GM19455 (cell line): ENCODE results near the gene CCDC33.

Experiments
- ATAC-seq: cut with Tn5 transposase; IDR thresholded peaks from one replicate; pipeline ENCODE4 v1.9.1; 2021; ENCODE audit not compliant: unreplicated experiment

CCDC33 gene

DNA sequence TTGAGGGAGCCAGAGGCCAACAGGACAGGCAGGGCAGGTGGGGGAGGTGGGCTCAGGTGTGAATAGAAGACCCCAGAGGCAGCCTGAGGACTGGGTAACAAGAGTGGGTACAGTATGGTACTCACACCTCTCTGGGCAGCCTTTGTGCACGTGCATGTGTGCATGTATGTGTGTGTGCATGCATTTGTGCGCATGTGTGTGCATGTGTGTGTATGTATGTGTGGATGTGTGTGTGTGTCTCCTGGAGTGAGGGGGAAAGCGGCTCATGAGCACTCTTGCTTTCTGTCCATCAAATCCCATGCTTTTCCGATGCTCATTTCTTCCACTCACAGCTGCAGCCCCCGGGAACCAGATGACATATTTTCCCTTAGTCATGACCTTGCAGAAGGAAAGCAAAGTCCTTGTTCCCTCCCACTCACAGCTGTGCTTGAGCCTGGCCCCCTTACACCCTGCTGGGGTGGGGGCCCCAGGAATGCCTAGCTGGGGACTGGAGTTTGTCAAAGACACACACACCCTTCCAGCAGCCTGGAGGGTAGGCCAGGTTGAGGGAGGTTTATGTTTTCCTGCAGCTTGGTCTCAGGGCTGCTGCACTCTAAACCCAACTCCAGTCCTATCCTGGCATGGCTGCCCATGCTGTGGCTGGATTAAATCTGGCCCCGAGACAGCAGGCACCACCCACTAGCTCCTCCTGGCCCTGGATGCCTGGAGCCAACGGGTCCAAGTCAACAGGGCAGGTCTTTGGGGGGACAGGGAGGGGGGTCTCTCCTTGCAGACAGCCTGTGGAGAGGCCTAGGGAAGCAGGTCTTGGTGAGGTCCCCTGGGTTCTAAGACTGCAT, 22.5 kb downstream of the CCDC33 start:
- no peak for ATAC-seq

- ATAC-seq = no peak
These were observed 23.1 kb downstream of the CCDC33 start for GRCh38 chr15:74259292-74259648.

DNA sequence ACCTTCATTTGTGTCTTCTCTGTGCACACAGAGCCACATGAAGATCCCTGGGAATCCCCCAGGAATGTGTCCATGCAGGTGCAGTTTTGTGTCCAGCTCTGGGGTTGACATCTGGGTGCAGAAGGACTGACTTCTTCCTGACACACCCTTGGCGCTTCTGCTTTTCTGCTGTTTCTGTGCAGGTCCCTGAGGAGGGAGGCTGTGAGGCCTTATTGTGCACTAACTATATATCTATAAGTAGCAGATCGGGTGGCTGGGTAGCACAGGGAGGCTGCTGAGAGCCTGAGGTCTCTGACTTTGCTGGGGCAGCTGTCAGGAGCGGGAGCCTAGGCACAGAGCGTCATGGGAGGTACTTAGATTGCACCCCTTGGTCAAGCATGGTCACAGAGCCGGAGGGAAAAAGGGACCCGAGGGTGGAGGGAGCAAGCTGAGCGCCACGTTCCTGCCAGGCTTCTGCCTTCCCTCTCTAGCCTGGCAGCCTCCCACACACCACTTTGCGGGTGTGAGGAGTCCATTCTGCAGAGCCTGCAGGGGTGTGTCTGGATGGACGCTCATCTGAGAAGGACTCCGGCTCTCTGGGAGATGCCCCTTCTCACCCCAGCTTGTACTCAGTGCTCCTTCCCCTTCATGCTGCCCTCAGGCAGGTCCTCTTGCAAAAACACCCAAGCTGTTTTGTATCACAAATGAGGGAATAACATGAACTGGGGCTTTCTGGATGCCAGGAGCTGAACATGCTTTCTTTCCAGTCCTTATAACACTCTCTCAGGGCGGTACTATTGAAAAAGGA, 23.9 kb downstream of the CCDC33 start:
- ATAC-seq = no peak

DNA sequence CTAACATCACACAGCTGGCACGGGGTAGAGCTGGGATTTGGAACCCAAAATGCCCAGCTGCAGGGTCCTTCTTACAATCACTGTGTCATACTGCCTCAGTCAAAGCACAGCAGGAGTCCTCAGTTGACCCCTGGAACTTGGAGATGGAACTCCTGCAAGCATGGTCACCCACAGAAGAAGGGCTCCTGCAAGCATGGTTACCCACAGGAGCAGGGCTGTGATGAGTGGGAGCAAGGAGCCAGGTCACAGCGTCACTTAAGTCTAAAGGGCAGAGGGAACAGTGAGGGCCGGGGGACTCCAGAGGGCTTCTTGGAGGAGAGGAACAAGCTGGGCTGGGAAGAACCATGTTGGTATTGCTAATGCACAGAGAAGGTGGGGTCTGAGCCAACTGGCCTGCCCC, 24.9 kb downstream of the CCDC33 start:
- no peak for ATAC-seq

DNA sequence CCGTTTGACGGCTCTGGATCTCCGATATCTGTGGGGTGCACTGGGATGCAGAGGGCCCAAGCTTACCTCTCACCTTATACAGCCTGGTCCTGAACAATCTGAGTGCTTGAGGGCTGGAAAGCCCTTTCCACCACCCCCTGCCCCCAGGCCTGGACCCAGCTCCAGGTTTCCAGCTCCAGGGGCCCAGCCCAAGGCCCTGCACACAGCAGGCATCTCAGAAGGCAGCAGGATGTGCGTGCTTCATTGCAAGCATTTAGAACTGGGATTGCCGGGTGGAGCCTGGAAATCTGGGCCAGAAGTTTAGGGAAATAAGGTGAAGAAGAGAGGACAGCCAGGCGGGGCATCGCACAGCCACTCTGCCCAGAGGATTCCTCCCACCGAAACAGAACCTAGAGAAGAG, 25.6 kb downstream of the CCDC33 start:
- ATAC-seq = no peak

- no peak for ATAC-seq
These were observed 26.0 kb downstream of the CCDC33 start for GRCh38 chr15:74262151-74262550.

DNA sequence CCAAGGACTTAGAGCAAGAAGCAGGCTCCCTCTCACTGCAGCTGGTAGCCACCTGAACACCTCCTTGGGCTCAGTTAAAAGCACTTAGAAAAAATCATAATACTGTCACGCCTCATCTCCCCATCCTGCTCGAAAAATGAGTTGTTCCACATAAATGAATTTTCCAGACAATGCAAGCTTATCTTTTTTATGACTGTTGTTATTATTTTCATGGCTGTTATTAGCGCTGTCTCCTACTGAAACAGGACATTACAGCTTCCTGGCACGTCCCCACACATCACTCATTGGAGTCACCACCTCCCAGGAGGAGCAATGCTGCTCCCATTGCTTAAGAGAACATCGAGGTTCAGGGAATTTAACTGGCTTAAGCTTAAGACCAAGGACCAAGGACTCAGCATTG, 26.5 kb downstream of the CCDC33 start:
- ATAC-seq = no peak

- ATAC-seq = no peak
These were observed 27.3 kb downstream of the CCDC33 start for GRCh38 chr15:74263466-74263865.

DNA sequence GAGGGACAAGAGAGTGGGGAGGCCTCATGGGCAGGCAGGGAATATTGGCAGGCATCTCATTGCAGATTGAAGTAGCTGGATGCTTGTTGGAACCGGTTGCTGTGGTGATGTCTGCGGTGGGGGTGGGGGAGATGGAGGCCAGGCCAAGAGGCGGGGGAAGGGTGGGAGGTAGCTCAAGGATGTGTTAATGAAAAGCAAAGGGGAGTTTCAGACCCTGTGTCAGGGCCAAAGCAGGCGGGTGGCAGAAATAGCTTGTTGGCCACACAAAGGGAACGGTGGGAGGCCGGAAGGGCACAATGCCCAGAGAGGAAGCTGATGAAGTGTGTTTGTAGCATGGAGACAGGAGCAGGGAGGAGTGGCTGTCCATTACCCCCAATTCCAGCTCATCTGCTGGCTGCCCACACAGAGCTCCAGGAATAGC, 28.0 kb downstream of the CCDC33 start:
- ATAC-seq = no peak

DNA sequence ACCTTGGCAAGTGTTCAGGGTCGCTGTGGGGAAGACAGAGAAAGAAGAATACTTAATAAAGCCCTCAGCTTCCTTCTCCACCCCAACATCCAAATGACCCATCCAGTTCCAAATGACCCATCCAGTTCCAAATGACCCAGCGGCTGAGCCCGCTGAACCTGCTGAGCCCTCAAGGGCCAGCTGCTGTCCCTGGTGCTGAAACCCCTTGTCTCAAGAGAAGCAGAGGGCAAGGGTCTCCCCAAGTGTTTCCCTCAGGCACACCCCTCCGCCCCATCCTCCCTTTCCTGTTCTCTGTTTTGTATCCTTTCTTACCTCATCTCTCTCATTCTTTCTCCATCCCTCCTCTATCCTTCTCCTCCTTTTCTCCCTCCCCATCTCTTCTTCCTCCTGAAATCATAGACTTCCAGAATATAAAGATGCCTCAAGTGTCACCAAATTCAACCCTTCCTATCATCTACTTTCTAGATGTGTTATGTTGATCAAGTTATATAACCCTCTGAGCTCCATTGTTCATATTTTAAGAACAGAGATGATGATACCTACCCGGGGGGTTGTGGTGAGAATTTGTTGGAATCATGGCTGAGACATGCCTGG, 29.0 kb downstream of the CCDC33 start:
- ATAC-seq = no peak

DNA sequence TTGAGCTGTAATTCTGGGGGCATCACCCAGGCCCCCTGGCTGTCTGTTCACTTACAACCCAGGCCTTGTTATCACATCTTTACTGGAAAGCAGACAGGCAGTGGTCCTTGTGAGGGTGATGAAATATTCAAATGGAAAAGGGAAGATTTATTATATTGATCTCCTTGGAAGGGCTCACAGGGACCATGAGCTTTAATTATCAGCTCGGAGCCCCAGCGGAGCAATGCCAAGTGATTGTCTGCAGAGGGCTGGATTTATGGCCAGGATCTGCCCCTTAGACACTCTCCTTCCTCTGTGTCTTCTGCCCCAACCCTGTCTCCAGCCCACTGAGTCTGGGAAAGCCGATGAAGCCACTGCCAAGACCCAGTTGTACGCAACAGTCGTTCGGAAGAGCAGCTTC, 31.9 kb downstream of the CCDC33 start:
- ATAC-seq = no peak

DNA sequence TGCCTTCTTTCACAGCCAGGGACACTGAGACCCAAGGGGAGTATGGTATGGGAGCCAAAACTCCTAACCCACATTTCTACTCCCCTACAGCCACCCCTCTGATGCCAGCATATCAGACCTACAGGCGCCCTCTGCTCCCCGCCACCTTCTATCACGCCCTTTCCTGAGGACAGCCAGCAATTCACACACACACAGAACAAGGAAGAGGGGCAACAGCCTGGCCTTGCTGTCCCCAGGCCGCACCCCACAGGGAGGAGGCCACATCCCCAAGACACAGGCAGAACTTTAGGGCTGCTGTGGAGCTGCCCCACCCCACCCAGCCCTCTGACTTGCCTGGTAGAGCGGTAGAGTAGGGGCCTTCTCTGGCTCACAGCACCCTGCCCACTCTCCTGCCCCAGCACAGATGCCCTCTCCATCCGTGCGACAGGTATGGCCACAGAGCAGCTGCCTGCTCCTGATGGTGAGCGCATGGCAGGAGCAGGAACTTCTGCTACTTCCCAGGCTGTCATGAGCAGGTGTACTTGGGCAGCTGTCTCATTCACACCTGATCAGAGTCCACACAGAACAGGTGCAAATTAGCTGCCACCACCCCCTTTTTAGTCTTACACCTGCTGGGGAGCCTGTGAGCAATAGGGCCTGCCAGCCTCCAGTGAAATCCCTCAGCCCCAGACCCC, 33.4 kb downstream of the CCDC33 start:
- no peak for ATAC-seq

DNA sequence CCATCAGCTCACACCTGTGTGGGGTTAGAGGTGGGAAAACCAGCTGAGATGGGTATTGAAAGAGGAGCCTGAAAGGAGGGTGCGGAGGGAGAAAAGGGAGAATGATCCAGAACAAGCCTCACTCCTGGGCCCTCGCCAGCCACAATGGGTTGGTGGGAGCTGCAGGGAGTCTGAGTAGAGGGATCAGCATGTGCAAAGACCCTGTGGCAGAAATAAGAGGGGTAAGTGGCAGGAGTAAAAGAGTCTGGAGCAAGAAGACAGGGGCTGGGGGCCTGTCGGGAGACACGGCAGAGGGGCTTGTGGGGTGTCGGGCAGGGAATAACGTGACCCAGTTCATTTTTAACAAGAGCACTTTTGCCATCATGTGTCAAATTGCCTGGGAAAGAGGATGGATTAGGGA, 34.0 kb downstream of the CCDC33 start:
- ATAC-seq = no peak

DNA sequence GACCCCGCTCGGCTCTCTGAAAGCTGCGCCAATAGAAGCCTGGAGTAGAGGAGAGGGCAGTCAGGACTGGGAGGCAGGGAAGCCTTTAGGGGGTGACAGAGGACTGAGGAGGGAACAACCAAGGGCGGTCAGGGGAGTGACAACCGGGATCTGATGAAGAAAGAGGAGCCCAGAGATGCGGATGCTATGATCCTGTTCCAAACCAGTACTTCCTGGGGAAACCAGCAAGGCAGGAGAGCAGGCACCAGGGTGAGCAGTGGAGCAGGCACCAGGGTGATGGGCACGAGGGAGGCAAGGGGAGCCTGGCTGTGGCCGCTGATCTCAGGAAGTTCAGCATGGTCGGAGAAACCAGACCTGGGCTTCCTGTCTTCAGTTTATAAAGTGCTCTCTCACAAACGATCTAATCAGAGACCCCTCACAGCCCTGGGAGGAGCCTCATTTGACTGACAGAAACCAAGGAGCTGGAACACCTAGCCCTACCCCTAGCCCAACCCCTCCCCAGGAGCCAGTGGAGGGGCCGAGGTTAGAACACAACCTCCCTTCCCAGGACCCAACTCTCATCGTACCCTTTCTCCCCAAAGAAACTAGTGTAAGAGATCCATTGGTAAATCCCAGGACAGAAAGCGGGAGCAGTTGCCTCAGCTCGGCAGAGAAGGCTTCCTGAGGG, 34.9 kb downstream of the CCDC33 start:
- no peak for ATAC-seq

DNA sequence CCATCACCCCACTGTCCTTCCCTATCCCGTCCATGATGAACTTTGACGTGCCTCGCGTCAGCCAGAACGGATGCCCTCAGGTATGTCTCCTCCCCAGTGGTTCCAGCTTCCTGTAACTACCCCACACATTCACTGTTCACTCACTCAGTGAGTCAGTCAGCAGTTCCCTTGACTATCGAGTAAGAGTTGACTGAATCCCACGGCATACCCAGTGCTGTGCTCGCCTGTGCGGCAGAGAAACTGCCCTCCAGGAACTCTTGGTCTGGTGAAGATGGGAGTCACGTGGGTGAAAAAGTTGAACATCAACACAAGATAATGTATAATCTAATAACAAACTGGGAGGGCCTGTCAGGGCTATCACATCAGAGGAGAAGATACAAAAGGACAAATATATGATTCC, 36.7 kb downstream of the CCDC33 start:
- no peak for ATAC-seq

GRCh38 chr15:74274470-74275038, 38.4 kb downstream of the CCDC33 start:
- no peak for ATAC-seq

- no peak for ATAC-seq
These were observed 39.8 kb downstream of the CCDC33 start for GRCh38 chr15:74275957-74276356.

- ATAC-seq = no peak
These were observed 40.4 kb downstream of the CCDC33 start for GRCh38 chr15:74276560-74276959.

DNA sequence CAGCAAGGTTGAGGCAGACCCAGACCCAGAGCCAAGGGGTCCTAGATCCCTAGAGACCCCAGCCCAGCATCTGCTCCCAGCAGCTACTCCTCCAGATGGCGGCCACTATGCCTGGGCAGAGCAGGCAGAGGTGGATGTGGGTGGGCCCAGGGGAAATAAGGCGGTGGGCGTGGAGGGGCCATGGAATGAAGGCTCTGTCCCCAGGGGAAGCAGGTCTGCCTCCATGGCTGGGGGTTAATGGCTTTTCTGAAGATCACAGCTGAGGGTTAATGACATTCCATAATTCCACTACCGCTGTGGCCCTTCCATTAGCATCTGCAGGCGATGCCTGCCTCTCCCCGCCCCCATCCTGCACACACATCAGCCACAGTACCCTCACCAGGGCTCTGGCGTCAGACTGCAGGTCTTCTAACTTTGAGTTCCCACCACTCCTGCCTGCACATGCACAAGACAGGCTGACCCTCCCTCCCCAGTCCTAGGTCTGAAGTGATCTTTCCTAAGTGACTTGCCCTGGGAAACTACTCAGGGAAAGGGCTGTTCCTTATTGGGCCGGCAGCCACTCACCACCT, 41.2 kb downstream of the CCDC33 start:
- no peak for ATAC-seq

DNA sequence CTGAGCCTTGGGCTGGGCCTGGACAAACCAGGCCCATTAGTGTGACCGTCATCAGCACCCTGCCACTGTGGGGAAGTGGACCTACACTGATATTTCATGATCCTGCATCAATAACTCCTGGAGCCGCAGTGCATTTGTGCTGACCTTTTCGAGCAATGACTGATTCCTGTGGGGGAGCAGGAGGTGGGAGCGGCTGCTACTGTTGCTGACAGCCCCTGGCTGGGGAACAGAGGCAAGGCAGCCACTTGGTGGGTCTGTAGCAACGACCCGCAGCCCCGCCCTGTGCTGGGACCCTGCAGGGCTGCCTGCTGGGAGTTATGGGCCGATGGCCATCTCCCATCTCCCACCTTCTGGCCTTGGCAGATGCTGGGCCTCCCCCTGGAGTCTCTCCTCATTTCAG, 42.1 kb downstream of the CCDC33 start:
- no peak for ATAC-seq
